HG03469 (cell line): ENCODE results near the gene RDH14.

Experiments used
- ATAC-seq: cut with Tn5 transposase; IDR thresholded peaks from one replicate; pipeline ENCODE4 v1.9.1; 2021; ENCODE audit warnings: mild to moderate bottlenecking, moderate library complexity, moderate number of reproducible peaks; ENCODE audit not compliant: unreplicated experiment

Gene RDH14

GRCh38 chr2:18578033-18578432 lies 17.6 kb upstream of the RDH14 start:
- no peak for ATAC-seq

GRCh38 chr2:18566145-18566769 lies 5.8 kb upstream of the RDH14 start:
- ATAC-seq = no peak

- ATAC-seq = no peak
Measured at GRCh38 chr2:18560797-18561085, 288 bp upstream of the RDH14 start.

DNA sequence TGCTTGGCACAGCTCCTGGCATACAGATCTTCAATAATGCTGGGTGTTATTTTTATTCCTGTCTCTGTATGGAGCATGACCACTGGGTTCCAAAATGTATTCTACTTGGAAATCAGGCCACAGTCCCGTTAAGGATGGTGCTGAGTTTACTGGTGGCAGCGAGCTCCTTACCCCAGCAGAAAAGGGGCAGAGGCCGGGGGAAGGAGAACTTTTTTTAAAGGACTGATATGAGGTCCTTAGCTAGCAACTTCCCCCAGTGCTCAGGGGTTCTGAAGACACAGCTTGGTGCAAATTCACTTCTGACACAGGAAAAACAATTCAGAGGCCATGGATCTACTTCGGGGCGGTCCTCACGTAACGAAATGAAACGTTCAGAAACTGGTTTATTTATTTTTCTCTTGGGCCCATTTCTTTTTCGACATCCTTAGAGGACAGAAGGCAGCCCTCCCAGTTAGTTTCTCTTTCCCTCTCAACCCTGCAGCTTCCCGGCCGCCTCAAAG lies 872 bp downstream of the RDH14 start:
- no peak for ATAC-seq

GRCh38 chr2:18558458-18558857 lies 2.0 kb downstream of the RDH14 start:
- ATAC-seq = no peak

DNA sequence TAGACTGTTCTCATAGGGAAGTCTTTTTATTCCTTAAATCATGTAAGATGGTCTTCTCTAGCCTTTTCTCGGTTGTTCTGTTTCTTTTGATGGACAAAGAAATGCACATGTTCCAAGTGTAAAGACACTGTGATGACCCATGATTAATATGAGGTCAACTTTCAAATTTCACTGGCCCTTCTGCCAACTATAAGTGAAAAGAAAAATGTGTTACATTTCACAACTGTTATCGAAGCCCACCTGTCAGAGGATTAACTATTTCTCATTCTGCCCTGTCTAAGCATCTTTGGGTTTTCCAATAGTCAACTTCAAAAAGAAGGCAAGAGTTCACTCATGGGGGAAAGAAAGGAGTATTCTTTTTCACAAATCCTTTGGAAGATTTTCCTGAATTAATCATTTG lies 3.3 kb downstream of the RDH14 start:
- ATAC-seq = no peak

- ATAC-seq = no peak
Measured at GRCh38 chr2:18552351-18553077, 7.9 kb downstream of the RDH14 start.

GRCh38 chr2:18551623-18552022 lies 8.8 kb downstream of the RDH14 start:
- no peak for ATAC-seq

DNA sequence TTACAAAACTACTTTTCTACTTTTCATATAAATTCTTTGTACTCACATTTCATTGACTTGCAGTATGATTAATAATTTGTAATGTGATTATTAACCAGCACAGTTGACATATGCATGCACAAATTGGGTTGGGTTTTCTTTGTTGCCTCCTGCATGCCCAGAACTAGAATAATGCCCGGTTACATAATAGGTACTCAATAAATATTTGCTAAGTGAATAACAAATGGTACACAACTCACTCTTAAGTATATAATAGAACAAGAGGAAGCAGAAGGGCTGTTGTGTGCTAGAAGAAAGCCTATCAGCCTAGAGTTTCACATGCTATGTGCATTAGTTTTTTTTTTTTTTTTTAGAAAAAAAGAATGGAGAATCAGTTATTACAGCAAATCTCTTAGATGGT lies 9.3 kb downstream of the RDH14 start:
- ATAC-seq = no peak

GRCh38 chr2:18550433-18550832 lies 10.0 kb downstream of the RDH14 start:
- no peak for ATAC-seq

DNA sequence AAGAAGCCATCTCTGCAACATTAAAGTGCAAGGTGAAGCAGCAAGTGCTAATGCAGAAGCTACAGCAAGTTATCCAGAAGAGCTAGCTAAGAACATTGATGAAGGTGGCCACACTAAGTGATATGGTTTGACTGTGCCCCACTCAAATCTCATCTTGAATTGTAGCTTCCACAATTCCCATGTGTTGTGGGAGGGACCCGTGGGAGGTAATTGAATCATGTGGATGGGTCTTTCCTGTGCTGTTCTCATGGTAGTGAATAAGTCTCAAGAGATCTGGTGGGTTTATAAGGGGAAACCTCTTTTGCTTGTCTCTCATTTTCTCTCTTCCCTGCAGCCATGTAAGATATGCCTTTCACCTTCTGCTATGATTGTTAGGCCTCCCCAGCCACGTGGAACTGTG lies 11.4 kb downstream of the RDH14 start:
- ATAC-seq = no peak

- ATAC-seq = no peak
Measured at GRCh38 chr2:18548621-18549020, 11.8 kb downstream of the RDH14 start.

GRCh38 chr2:18546567-18546966 lies 13.9 kb downstream of the RDH14 start:
- ATAC-seq = peak; percentile 46

GRCh38 chr2:18545384-18545783 lies 15.1 kb downstream of the RDH14 start:
- ATAC-seq = no peak

- ATAC-seq = no peak
Measured at GRCh38 chr2:18544171-18544570, 16.3 kb downstream of the RDH14 start.

DNA sequence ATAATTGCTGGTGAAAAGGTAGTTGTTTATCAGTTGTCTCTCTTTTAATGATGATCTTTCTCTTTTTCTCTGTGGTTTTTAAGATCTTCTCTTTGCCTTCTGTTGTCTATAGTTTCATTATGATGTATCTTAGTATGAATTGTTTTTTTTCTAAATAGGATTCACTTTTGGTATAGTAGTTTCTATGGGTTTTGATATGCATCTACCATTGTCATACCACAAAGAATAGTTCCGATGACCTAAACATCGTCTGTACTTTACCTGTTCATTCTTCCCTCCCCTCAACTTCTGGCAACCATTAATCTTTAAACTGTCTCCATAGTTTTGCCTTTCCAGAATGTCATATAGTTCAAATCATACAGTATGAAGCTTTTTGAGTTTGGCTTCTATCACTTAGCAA lies 19.6 kb downstream of the RDH14 start:
- no peak for ATAC-seq

- no peak for ATAC-seq
Measured at GRCh38 chr2:18536697-18537096, 23.8 kb downstream of the RDH14 start.

GRCh38 chr2:18536100-18536499 lies 24.4 kb downstream of the RDH14 start:
- ATAC-seq = no peak

GRCh38 chr2:18531194-18531593 lies 29.3 kb downstream of the RDH14 start:
- ATAC-seq = no peak

GRCh38 chr2:18527822-18528221 lies 32.6 kb downstream of the RDH14 start:
- ATAC-seq = no peak

DNA sequence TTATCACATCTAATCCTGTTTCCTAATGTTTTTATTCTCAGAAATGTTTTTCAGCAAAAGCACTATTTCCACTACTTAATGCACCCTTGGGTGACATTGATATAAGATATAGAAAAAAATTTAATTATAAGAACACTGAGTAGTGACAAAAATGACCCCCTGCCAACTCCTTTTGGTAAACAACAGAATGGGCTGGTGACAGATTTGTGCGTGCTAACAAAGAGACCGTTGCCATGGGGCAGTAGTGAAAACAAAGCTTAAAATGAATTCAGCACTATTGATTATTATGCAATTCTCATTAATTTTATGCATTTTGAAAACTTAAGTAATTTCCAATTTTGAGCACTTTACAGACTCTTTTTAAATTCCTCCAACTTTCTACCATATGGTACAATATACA lies 33.1 kb downstream of the RDH14 start:
- no peak for ATAC-seq

DNA sequence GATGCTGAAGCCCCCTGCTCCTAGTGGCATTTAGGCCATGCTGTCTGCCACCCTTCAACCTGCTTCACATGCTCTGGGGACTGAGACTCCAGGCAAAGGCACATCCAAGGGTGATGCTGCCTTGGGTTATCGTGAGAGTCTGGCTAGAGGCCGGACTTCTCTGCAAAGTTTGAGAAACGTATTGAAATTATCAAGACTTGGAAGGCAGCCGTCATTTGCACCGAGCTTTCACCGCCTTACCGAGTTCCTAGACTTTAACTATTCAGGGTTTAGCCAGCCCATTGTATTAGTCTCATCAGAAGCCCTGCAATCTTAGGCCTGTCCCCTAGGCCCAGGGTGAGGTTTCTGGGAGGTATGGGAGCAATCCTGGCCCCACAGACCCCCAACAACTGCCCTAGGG lies 34.0 kb downstream of the RDH14 start:
- no peak for ATAC-seq

- ATAC-seq = no peak
Measured at GRCh38 chr2:18525852-18526251, 34.6 kb downstream of the RDH14 start.
